ENCODE data around the gene DECR2. TPM values are rescaled to one million over a fixed set of nuclear protein-coding genes. Genes with fewer than 3 reads are reported as not detected.

DECR2 gene
- total and polyA plus RNA-seq, 2 of the 13 experiments (the other 11 are each of a cell fraction or from before 2014, with no cell fraction given): 36.3 to 44.6 TPM

DNA sequence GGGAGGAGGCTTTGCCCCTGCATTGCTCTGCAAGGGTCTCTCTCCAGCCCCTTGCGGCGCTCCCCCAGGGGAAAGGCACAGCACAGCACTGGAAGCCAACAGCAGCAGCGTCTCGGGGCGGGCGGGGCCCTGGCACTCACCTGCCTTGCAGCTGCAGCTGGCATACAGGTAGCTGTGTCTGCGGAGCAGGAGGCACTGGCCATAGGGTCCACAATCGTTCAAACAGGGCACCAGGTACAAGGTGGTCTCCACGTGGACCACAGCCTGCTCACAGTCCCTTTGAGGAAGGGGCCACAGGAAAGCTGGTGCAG is 27.1 kb upstream of the DECR2 start:
- POLR2A ChIA-PET: no interaction called here
- DNase-seq (ENCODE audit: low spot score) (no peak), ATAC-seq (no peak), FAIRE-seq (no peak)
- H3K27ac ChIP-seq (ENCODE audit: extremely low read length, insufficient read depth, low read length): no peak overlapping the region
- no peaks in the 10 kb centered on the region for H3K9me3 ChIP-seq (ENCODE audit: low read length)
- WGBS (ENCODE audit: low lambda C conversion rate): no CpG with 5 or more reads among the region's 9 CpGs
- no peak overlapping the region for H3K4me2 ChIP-seq (ENCODE audit: low read depth, low read length)
- intact Hi-C loops (cut with micrococcal nuclease; ENCODE audit: unreplicated experiment) (no loop called here), in situ Hi-C loops (cut with HindIII; ENCODE audit: extremely low pct_ligation_motif_present, low pct_unique_long_range_greater_than_20kb) (no loop called here)
- no peak overlapping the region for H2AFZ ChIP-seq (ENCODE audit: low read length)
- no peaks in the 10 kb centered on the region for H3K27me3 ChIP-seq (ENCODE audit: control insufficient read depth in 1 of 2, insufficient read depth in 2 of 2, low read length in 2 of 2)
- TF ChIP-seq ZNF572 (CRISPR knock-in tag; IDR thresholded peaks at IDR 0.05) (no peak), HDAC2 (CRISPR knock-in tag; IDR thresholded peaks at IDR 0.05) (no peak)
- CTCF ChIA-PET (ENCODE audit: low intra/inter-chr PET ratio, low total read pairs): no interaction called here
- peaks cover 16% of the 10 kb centered on the region for H3K4me1 ChIP-seq (ENCODE audit: insufficient read depth, low read length)
- no peak overlapping the region for H3K9ac ChIP-seq (ENCODE audit: insufficient read depth, low read depth, low read length)
- H4K20me1 ChIP-seq (ENCODE audit: insufficient read depth, low read length): no peaks in the 10 kb centered on the region
- peaks cover 16 to 27% of the 10 kb centered on the region in 2 experiments; a peak in 4 of 5 replicates for H3K36me3 ChIP-seq (replicated peaks in 1 of 2; ENCODE audit: control insufficient read depth in 1 of 2, insufficient read depth in 2 of 2, low read length in 2 of 2)
- H3K4me3 ChIP-seq (replicated peaks in 1 of 3; ENCODE audit: insufficient read depth in 1 of 3, low read depth in 2 of 3, low read length in 3 of 3): no peak overlapping the region
- no TSS peak for BruUV-seq (replicated peaks)
- peaks cover 11% of the 10 kb centered on the region for H3K79me2 ChIP-seq (ENCODE audit: insufficient read depth, low read length)

DNA sequence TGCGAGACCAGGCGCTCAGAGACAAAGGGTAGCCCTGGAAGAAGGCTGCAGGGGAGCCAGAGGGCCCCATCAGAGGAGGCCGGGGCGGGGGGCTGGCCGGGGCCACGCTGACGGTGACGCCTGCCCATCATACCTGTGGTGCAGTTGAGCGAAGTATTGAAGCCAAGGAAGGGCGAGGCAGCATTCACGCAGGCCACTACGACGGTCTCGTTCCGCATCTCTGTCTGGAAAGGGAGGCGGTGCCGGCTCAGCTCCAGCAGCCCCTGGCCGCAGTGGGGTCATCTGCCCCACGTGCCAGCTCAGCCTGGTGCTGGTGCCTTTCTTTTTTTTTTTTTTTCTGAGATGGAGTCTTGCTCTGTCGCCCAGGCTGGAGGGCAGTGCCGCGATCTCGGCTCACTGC is 26.5 kb upstream of the DECR2 start:
- ChIA-PET POLR2A (no interaction called here), CTCF (ENCODE audit: low intra/inter-chr PET ratio, low total read pairs) (no interaction called here)
- WGBS (ENCODE audit: low lambda C conversion rate): 96% methylated on average over 23 of the region's 23 CpGs
- no peaks in the 10 kb centered on the region for H4K20me1 ChIP-seq (ENCODE audit: insufficient read depth, low read length)
- H3K4me3 ChIP-seq (replicated peaks in 1 of 3; ENCODE audit: insufficient read depth in 1 of 3, low read depth in 2 of 3, low read length in 3 of 3): no peak overlapping the region
- no peak overlapping the region for H3K4me2 ChIP-seq (ENCODE audit: low read depth, low read length)
- peaks cover 19% of the 10 kb centered on the region for H3K4me1 ChIP-seq (ENCODE audit: insufficient read depth, low read length)
- peaks cover 11% of the 10 kb centered on the region for H3K79me2 ChIP-seq (ENCODE audit: insufficient read depth, low read length)
- in situ Hi-C loops (cut with HindIII; ENCODE audit: extremely low pct_ligation_motif_present, low pct_unique_long_range_greater_than_20kb): no loop called here
- BruUV-seq (replicated peaks): no TSS peak
- H3K36me3 ChIP-seq (replicated peaks in 1 of 2; ENCODE audit: control insufficient read depth in 1 of 2, insufficient read depth in 2 of 2, low read length in 2 of 2): peaks cover 16 to 27% of the 10 kb centered on the region in 2 experiments; a peak in 4 of 5 replicates
- ATAC-seq (no peak), FAIRE-seq (no peak), DNase-seq (ENCODE audit: low spot score) (no peak)
- H3K27me3 ChIP-seq (ENCODE audit: control insufficient read depth in 1 of 2, insufficient read depth in 2 of 2, low read length in 2 of 2): no peaks in the 10 kb centered on the region
- intact Hi-C loops (cut with micrococcal nuclease; ENCODE audit: unreplicated experiment): no loop called here
- no peaks in the 10 kb centered on the region for H3K9me3 ChIP-seq (ENCODE audit: low read length)
- no peak overlapping the region for H3K9ac ChIP-seq (ENCODE audit: insufficient read depth, low read depth, low read length)
- no peak overlapping the region for H2AFZ ChIP-seq (ENCODE audit: low read length)
- H3K27ac ChIP-seq (ENCODE audit: extremely low read length, insufficient read depth, low read length): no peak overlapping the region
- TF ChIP-seq ZNF354B (CRISPR knock-in tag; IDR thresholded peaks at IDR 0.05) (no peak), NR3C1 (CRISPR knock-in tag; IDR thresholded peaks at IDR 0.05) (no peak), ZFAT (CRISPR knock-in tag; conservative IDR thresholded peaks at IDR 0.05) (no peak), ZNF891 (CRISPR knock-in tag; IDR thresholded peaks at IDR 0.05) (no peak), MIER2 (CRISPR knock-in tag; IDR thresholded peaks at IDR 0.05) (no peak), PHF21A (CRISPR knock-in tag; IDR thresholded peaks at IDR 0.05) (no peak), THAP9 (CRISPR knock-in tag; IDR thresholded peaks at IDR 0.05; ENCODE audit: borderline replicate concordance) (no peak), ZNF598 (CRISPR knock-in tag; IDR thresholded peaks at IDR 0.05; ENCODE audit: borderline replicate concordance) (no peak), GABPA (IDR thresholded peaks at IDR 0.05; ENCODE audit: low read depth, low read length) (no peak), GABPA (CRISPR knock-in tag; IDR thresholded peaks at IDR 0.05; ENCODE audit: low read depth) (no peak), PPARG (CRISPR knock-in tag; conservative IDR thresholded peaks at IDR 0.05) (no peak), ZBTB46 (CRISPR knock-in tag; IDR thresholded peaks at IDR 0.05; ENCODE audit: borderline replicate concordance) (no peak), TFDP1 (CRISPR knock-in tag; IDR thresholded peaks at IDR 0.05; ENCODE audit: borderline replicate concordance) (no peak), HDAC1 (CRISPR knock-in tag; IDR thresholded peaks at IDR 0.05) (no peak)

Data from HepG2 (cell line).